Endothelial cell of umbilical vein (primary cell): ENCODE results near the gene SLC22A23. TPM values are rescaled to one million over a fixed set of nuclear protein-coding genes. Genes with fewer than 3 reads are reported as not detected.

Experiments
- BruUV-seq: library from RNA; stranded (reverse); fragments of 400-500 nt; replicated peaks from 2 replicates; lab custom pipeline; 2021; lab: Mats Ljungman, UMichigan
- CTCF ChIA-PET: fragments of 300-600, 350-600 bp; sonication (Branson Sonifier 250); formaldehyde crosslinking; loops from one replicate; lab custom pipeline; 2021; ENCODE audit warnings: antibody characterized with exemption, inconsistent platforms; lab: Charles Lee
- POLR2A ChIA-PET: fragments of 300-600, 350-600 bp; sonication (Branson Sonifier 250); formaldehyde crosslinking; loops from one replicate; lab custom pipeline; 2021; ENCODE audit warnings: antibody characterized with exemption, inconsistent platforms; lab: Charles Lee
- DNase-seq: peaks from one replicate; pipeline ENCODE4 v3.0.0-alpha.2; 2011; ENCODE audit warnings: low read depth, low spot score
- FAIRE-seq: peaks from 2 replicates; lab custom pipeline; 2011; peaks lifted over from hg19 to GRCh38; lab: Jason Lieb, UNC
- H2AFZ ChIP-seq: 2 replicates; pipeline ENCODE4 v1.6.0; 2012; ENCODE audit warnings: low read depth, low read length, control low read depth, inconsistent platforms
- H3K27ac ChIP-seq: 2 replicates; pipeline ENCODE4 v1.5.1; 2011; ENCODE audit warnings: low read depth, mild to moderate bottlenecking, control low read depth, low read length, moderate library complexity; ENCODE audit not compliant: insufficient read depth
- H3K27me3 ChIP-seq, 2 experiments: 2 replicates each; pipeline versions ENCODE4 v1.6.0 to v1.6.1; 2011; ENCODE audit warnings: low read length in 2 of 2, mixed read lengths in 1 of 2; ENCODE audit not compliant: control insufficient read depth in 2 of 2, insufficient read depth in 2 of 2
- H3K36me3 ChIP-seq, 2 experiments: 2 replicates in 1 of 2; 3 replicates in 1 of 2; pipeline ENCODE4 v1.5.1; 2011; ENCODE audit warnings: low read length in 2 of 2, mild to moderate bottlenecking in 1 of 2, moderate library complexity in 1 of 2; ENCODE audit not compliant: control insufficient read depth in 2 of 2, insufficient read depth in 2 of 2; ENCODE audit errors: extremely low read depth in 1 of 2
- H3K4me1 ChIP-seq: 3 replicates; pipeline ENCODE4 v1.5.1; 2011; ENCODE audit warnings: mild to moderate bottlenecking, low read length; ENCODE audit not compliant: control insufficient read depth, insufficient read depth; ENCODE audit errors: extremely low read depth
- H3K4me2 ChIP-seq: 2 replicates; pipeline ENCODE4 v1.6.1; 2011; ENCODE audit warnings: low read length, control low read depth, mixed read lengths; ENCODE audit not compliant: insufficient read depth
- H3K4me3 ChIP-seq, 3 experiments: fragments of 200-600 bp in 1 of 3; sonication (generic), shearing (Covaris generic) in 1 of 3; replicated peaks in 1 of 3; 2 replicates each; pipeline ENCODE4 v1.5.1; 2011 to 2016; ENCODE audit warnings: control low read depth in 3 of 3, low read length in 3 of 3, mild to moderate bottlenecking in 2 of 3, inconsistent platforms in 1 of 3, low read depth in 1 of 3, moderate library complexity in 1 of 3; ENCODE audit not compliant: insufficient read depth in 1 of 3
- H3K79me2 ChIP-seq: 2 replicates; pipeline ENCODE4 v1.6.0; 2012; ENCODE audit warnings: low read length, inconsistent platforms; ENCODE audit not compliant: control insufficient read depth, insufficient read depth
- H3K9ac ChIP-seq: replicated peaks from 2 replicates; pipeline ENCODE3; 2011; ENCODE audit warnings: low read length, control low read depth; ENCODE audit not compliant: insufficient read depth; ENCODE audit errors: extremely low read depth
- H3K9me1 ChIP-seq: replicated peaks from 3 replicates; pipeline ENCODE4 v1.6.0; 2011; ENCODE audit warnings: mild to moderate bottlenecking, low read length; ENCODE audit not compliant: control insufficient read depth, insufficient read depth; ENCODE audit errors: extremely low read depth
- H3K9me3 ChIP-seq: replicated peaks from 2 replicates; pipeline ENCODE4 v1.5.1; 2012; ENCODE audit warnings: low read length, inconsistent platforms; ENCODE audit not compliant: control insufficient read depth, insufficient read depth
- H4K20me1 ChIP-seq: replicated peaks from 2 replicates; pipeline ENCODE3; 2011; ENCODE audit warnings: mild to moderate bottlenecking, low read length; ENCODE audit not compliant: control insufficient read depth, insufficient read depth; ENCODE audit errors: extremely low read depth
- CTCF ChIP-seq, 2 donors: IDR thresholded peaks; 1 replicate in 1 of 2; 2 replicates in 1 of 2; pipeline ENCODE4 v1.5.1; 2011; ENCODE audit warnings: low read length in 2 of 2, mild to moderate bottlenecking in 2 of 2, moderate library complexity in 2 of 2, control low read depth in 1 of 2, inconsistent platforms in 1 of 2, low read depth in 1 of 2; ENCODE audit not compliant: insufficient read depth in 1 of 2; ENCODE audit errors: extremely low read depth in 1 of 2
- EZH2 ChIP-seq: IDR thresholded peaks from 2 replicates; pipeline ENCODE4 v1.6.1; 2012; ENCODE audit warnings: borderline replicate concordance, low read depth, mild to moderate bottlenecking, moderate library complexity, low read length, inconsistent platforms; ENCODE audit not compliant: severe bottlenecking
- GATA2 ChIP-seq: IDR thresholded peaks from 2 replicates; pipeline ENCODE4 v1.7.0; 2011; ENCODE audit warnings: low read depth, mild to moderate bottlenecking, moderate library complexity, mixed read lengths, low read length; ENCODE audit not compliant: insufficient read length, insufficient read depth
- MAX ChIP-seq: IDR thresholded peaks from 2 replicates; pipeline ENCODE4 v1.6.1; 2011; ENCODE audit not compliant: insufficient read depth, insufficient read length
- POLR2A ChIP-seq: IDR thresholded peaks from 2 replicates; pipeline ENCODE4 v1.6.1; 2012; ENCODE audit warnings: low read depth, mild to moderate bottlenecking, control low read depth, low read length
- POLR2AphosphoS5 ChIP-seq: IDR thresholded peaks from 2 replicates; pipeline ENCODE4 v1.6.1; 2012; ENCODE audit warnings: low read depth, mild to moderate bottlenecking, control low read depth, low read length, moderate library complexity; ENCODE audit not compliant: insufficient read depth
- dilution Hi-C: fragments of 300-500 bp; cut with MboI; formaldehyde crosslinking; loops from one replicate; pipeline ENCODE4 v1.15.0; 2019; ENCODE audit warnings: low sequenced_read_pairs; ENCODE audit not compliant: extremely low pct_ligation_motif_present
- intact Hi-C: fragments of 100-400 bp; cut with micrococcal nuclease; formaldehyde crosslinking; loops from one replicate; pipeline ENCODE4 v1.10.0; 2022
- polyA plus RNA-seq, 4 experiments: library from polyadenylated mRNA; depleted of rRNA in 3 of 4; stranded (reverse) in 3 of 4; unstranded in 1 of 4; fragments of >200 nt; gene quantifications; 2 replicates each; pipeline versions ENCODE4 v1.2.1 to v1.2.3, GENCODE V29; 2011 to 2012; ENCODE audit warnings: missing spikeins in 1 of 4
- total RNA-seq: library from RNA; stranded (reverse); gene quantifications from 2 replicates; pipeline ENCODE4 v1.2.3, GENCODE V29; 2021

The SLC22A23 gene
- total and polyA plus RNA-seq, 2 donors (not counting 3 experiments of a cell fraction or from before 2014, with no cell fraction given), result 4.2 to 14.3 TPM

GRCh38 chr6:3425574-3425973, 31.3 kb downstream of the SLC22A23 start:
- Histone ChIP-seq H3K27me3 (no peaks in the 10 kb centered on the region), H2AFZ (no peak overlapping the region), H3K4me2 (no peak overlapping the region), H3K27ac (no peak overlapping the region), H3K9ac (no peak overlapping the region), H3K79me2 (no peaks in the 10 kb centered on the region), H3K9me3 (no peaks in the 10 kb centered on the region), H3K36me3 (no peaks in the 10 kb centered on the region), H3K9me1 (no peaks in the 10 kb centered on the region), H3K4me3 (no peak overlapping the region), H4K20me1 (no peaks in the 10 kb centered on the region), H3K4me1 (peaks cover 20% of the 10 kb centered on the region)
- DNase-seq (no peak), FAIRE-seq (no peak)
- intact Hi-C loops (no loop called here), dilution Hi-C loops (no loop called here)
- no peak for TF ChIP-seq POLR2A
- TF ChIP-seq POLR2AphosphoS5, result no peak
- no peak for TF ChIP-seq MAX
- no peak for TF ChIP-seq GATA2
- no peak for TF ChIP-seq CTCF (IDR thresholded peaks at IDR 0.05; ENCODE audit: extremely low read depth in 1 of 2, insufficient read depth in 1 of 2, low read depth in 1 of 2, low read length in 2 of 2)
- TF ChIP-seq EZH2, result no peak
- ChIA-PET CTCF (no interaction called here), POLR2A (no interaction called here)
- BruUV-seq, result no TSS peak
